Measurements from ENCODE around the gene LRCH1. TPM values are rescaled to one million over a fixed set of nuclear protein-coding genes. Genes with fewer than 3 reads are reported as not detected.
A peak's percentile ranks its signal among the peaks of the same experiment; 100 is the strongest.

Gene LRCH1
- total RNA-seq, 1 donor from 2014 or later = 3.4 TPM

GRCh38 chr13:46630431-46631178, 77.6 kb downstream of the LRCH1 start:
- TF ChIP-seq, protein P1, sequence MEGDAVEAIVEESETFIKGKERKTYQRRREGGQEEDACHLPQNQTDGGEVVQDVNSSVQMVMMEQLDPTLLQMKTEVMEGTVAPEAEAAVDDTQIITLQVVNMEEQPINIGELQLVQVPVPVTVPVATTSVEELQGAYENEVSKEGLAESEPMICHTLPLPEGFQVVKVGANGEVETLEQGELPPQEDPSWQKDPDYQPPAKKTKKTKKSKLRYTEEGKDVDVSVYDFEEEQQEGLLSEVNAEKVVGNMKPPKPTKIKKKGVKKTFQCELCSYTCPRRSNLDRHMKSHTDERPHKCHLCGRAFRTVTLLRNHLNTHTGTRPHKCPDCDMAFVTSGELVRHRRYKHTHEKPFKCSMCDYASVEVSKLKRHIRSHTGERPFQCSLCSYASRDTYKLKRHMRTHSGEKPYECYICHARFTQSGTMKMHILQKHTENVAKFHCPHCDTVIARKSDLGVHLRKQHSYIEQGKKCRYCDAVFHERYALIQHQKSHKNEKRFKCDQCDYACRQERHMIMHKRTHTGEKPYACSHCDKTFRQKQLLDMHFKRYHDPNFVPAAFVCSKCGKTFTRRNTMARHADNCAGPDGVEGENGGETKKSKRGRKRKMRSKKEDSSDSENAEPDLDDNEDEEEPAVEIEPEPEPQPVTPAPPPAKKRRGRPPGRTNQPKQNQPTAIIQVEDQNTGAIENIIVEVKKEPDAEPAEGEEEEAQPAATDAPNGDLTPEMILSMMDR (IDR thresholded peaks at IDR 0.05; ENCODE audit: insufficient read depth, low read length, severe bottlenecking) = no peak
- Histone ChIP-seq H3K4me3 (ENCODE audit: low read depth, low read length) (no peak overlapping the region), H3K27me3 (ENCODE audit: control insufficient read depth, insufficient read depth, low read length) (no peaks in the 10 kb centered on the region), H3K36me3 (ENCODE audit: control insufficient read depth, insufficient read depth, low read length) (no peaks in the 10 kb centered on the region)
- FAIRE-seq = no peak
- no peak for DNase-seq (ENCODE audit: low read depth)

GRCh38 chr13:46631179-46631542, 78.2 kb downstream of the LRCH1 start:
- Histone ChIP-seq H3K27me3 (ENCODE audit: control insufficient read depth, insufficient read depth, low read length) (no peaks in the 10 kb centered on the region), H3K4me3 (ENCODE audit: low read depth, low read length) (no peak overlapping the region), H3K36me3 (ENCODE audit: control insufficient read depth, insufficient read depth, low read length) (no peaks in the 10 kb centered on the region)
- TF ChIP-seq, protein P1 (IDR thresholded peaks at IDR 0.05; ENCODE audit: insufficient read depth, low read length, severe bottlenecking) = no peak
- FAIRE-seq (no peak), DNase-seq (ENCODE audit: low read depth) (no peak)

- TF ChIP-seq, protein P1 (IDR thresholded peaks at IDR 0.05; ENCODE audit: insufficient read depth, low read length, severe bottlenecking) = no peak
- DNase-seq (ENCODE audit: low read depth) (no peak), FAIRE-seq (no peak)
- H3K4me3 ChIP-seq (ENCODE audit: low read depth, low read length) = no peak overlapping the region
- no peaks in the 10 kb centered on the region for H3K27me3 ChIP-seq (ENCODE audit: control insufficient read depth, insufficient read depth, low read length)
- no peaks in the 10 kb centered on the region for H3K36me3 ChIP-seq (ENCODE audit: control insufficient read depth, insufficient read depth, low read length)
These were observed 79.2 kb downstream of the LRCH1 start for GRCh38 chr13:46632176-46632575.

DNA sequence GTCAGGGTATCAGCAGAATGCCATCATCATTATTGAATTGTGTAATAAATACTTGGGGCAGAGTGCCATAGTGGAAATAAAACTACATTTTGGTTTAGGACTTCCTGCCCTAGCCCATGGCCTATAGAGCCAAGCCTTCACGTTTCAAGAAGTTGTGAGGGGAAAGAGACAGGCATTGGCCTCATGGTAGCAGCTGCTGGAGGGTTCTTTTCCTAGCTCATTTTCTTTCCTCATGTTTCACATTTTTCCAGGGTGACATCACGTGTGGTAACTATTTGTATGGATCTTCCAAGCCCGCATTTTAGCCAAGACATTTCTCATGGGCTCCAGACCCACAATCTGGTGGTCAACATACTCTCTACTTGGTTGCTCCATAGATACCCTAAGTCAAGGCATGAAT, 80.4 kb downstream of the LRCH1 start:
- Histone ChIP-seq H3K36me3 (ENCODE audit: control insufficient read depth, insufficient read depth, low read length) (no peaks in the 10 kb centered on the region), H3K4me3 (ENCODE audit: low read depth, low read length) (no peak overlapping the region), H3K27me3 (ENCODE audit: control insufficient read depth, insufficient read depth, low read length) (no peaks in the 10 kb centered on the region)
- peak; percentile 44 for DNase-seq (ENCODE audit: low read depth)
- FAIRE-seq = no peak
- TF ChIP-seq, protein P1 (IDR thresholded peaks at IDR 0.05; ENCODE audit: insufficient read depth, low read length, severe bottlenecking) = no peak

- Histone ChIP-seq H3K27me3 (ENCODE audit: control insufficient read depth, insufficient read depth, low read length) (no peaks in the 10 kb centered on the region), H3K36me3 (ENCODE audit: control insufficient read depth, insufficient read depth, low read length) (no peaks in the 10 kb centered on the region), H3K4me3 (ENCODE audit: low read depth, low read length) (no peak overlapping the region)
- no peak for DNase-seq (ENCODE audit: low read depth)
- FAIRE-seq = no peak
- TF ChIP-seq, protein P1 (IDR thresholded peaks at IDR 0.05; ENCODE audit: insufficient read depth, low read length, severe bottlenecking) = no peak
These were observed 83.5 kb downstream of the LRCH1 start for GRCh38 chr13:46636451-46636850.

DNA sequence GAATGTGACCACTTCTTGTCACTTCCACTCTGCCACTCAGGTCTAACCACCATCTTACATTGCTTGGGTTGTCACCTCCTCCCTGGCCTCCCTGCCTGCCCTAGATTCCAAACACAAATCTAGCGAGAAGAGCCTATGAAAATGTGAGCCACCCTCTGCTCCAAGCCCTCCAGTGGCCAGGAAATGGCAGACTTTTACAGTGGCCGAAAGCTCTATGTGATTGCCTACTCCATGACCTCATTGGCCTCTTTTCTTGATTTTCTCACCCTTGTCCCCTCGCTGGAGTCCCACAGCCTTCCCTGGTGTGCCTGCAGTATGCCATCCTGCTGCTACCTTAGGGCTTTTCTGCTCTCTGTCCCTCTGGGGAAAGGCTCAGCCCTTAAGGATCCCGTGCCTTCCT, 84.2 kb downstream of the LRCH1 start:
- no peak overlapping the region for H3K4me3 ChIP-seq (ENCODE audit: low read depth, low read length)
- DNase-seq (ENCODE audit: low read depth) (no peak), FAIRE-seq (no peak)
- TF ChIP-seq, protein P1 (IDR thresholded peaks at IDR 0.05; ENCODE audit: insufficient read depth, low read length, severe bottlenecking) = no peak
- H3K27me3 ChIP-seq (ENCODE audit: control insufficient read depth, insufficient read depth, low read length) = no peaks in the 10 kb centered on the region
- no peaks in the 10 kb centered on the region for H3K36me3 ChIP-seq (ENCODE audit: control insufficient read depth, insufficient read depth, low read length)

Measured in bronchial epithelial cell (primary cell).